ENCODE results near the gene TMOD3.

TMOD3 gene

GRCh38 chr15:51908316-51908715 is 78.9 kb downstream of the TMOD3 start:
- no peak for DNase-seq (ENCODE audit: low spot score)

GRCh38 chr15:51909584-51909983 is 80.1 kb downstream of the TMOD3 start:
- DNase-seq (ENCODE audit: low spot score): no peak

GRCh38 chr15:51912528-51912927 is 83.1 kb downstream of the TMOD3 start:
- DNase-seq (ENCODE audit: low spot score): no peak

- DNase-seq (ENCODE audit: low spot score): peak; percentile 7
Measured at GRCh38 chr15:51917493-51917892, 88.0 kb downstream of the TMOD3 start.

- DNase-seq (ENCODE audit: low spot score): no peak
Measured at GRCh38 chr15:51924156-51925068, 95.0 kb downstream of the TMOD3 start.

GRCh38 chr15:51926809-51927208 is 97.4 kb downstream of the TMOD3 start:
- no peak for DNase-seq (ENCODE audit: low spot score)

- no peak for DNase-seq (ENCODE audit: low spot score)
Measured at GRCh38 chr15:51931016-51931415, 101.6 kb downstream of the TMOD3 start.

GRCh38 chr15:51931638-51932037 is 102.2 kb downstream of the TMOD3 start:
- DNase-seq (ENCODE audit: low spot score): no peak

GRCh38 chr15:51932161-51932560 is 102.7 kb downstream of the TMOD3 start:
- DNase-seq (ENCODE audit: low spot score): no peak

- DNase-seq (ENCODE audit: low spot score): peak; percentile 44
Measured at GRCh38 chr15:51935466-51936104, 106.1 kb downstream of the TMOD3 start.

- DNase-seq (ENCODE audit: low spot score): no peak
Measured at GRCh38 chr15:51936105-51936478, 106.6 kb downstream of the TMOD3 start.

- no peak for DNase-seq (ENCODE audit: low spot score)
Measured at GRCh38 chr15:51938286-51938685, 108.8 kb downstream of the TMOD3 start.

- no peak for DNase-seq (ENCODE audit: low spot score)
Measured at GRCh38 chr15:51939216-51939615, 109.8 kb downstream of the TMOD3 start.

GRCh38 chr15:51947124-51947523 is 117.7 kb downstream of the TMOD3 start:
- DNase-seq (ENCODE audit: low spot score): no peak

GRCh38 chr15:51952805-51953204 is 123.4 kb downstream of the TMOD3 start:
- no peak for DNase-seq (ENCODE audit: low spot score)

- DNase-seq (ENCODE audit: low spot score): no peak
Measured at GRCh38 chr15:51955504-51955903, 126.1 kb downstream of the TMOD3 start.
